HG02571 (cell line): Measurements from ENCODE around the gene GTF2F1.
"Not testable (repeated sequence)": the region's sequence is repeated elsewhere in the genome, so short reads cannot be mapped to it uniquely, and the experiment has no call there.

Experiments used
- ATAC-seq: cut with Tn5 transposase; IDR thresholded peaks from one replicate; pipeline ENCODE4 v1.9.1; 2021; ENCODE audit warnings: mild to moderate bottlenecking, moderate library complexity; ENCODE audit not compliant: unreplicated experiment

Gene GTF2F1

DNA sequence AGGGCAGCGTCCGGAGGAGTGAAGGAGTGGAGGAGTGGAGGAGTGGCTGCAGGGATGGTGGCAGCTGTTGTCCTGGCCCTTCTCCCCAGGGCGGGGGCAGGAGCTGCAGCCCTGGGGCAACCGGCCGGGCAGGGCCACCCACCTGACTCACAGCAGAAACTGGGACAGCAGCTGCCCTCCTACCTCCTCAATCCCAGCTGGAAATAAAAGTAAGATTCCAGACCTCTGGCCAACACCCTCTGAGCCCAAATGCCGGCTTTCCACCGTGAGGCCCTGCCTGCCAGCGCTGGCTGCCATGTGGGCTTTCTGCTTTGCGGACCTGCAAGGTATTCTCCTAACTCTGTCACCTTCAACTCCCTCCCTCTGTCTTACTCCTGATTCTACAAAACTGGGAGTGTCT lies 35.0 kb downstream of the GTF2F1 start:
- ATAC-seq, result no peak

DNA sequence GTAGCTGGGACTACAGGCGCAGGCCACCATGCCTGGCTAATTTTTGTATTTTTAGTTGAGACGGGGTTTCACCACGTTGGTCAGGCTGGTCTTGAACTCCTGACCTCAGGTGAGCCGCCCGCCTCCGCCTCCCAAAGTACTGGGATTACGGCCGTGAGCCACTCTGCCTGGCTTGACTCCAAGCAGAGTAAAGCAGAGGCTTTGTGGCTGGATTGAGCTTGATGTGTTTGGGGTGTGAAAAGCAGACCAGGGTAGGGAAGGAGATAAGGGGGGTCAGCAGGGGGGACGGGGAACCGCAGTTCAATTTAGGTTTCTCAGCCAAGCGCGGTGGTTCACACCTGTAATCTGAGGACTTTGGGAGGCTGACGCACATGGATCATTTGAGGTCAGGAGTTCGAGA lies 35.8 kb downstream of the GTF2F1 start:
- ATAC-seq, result no peak

DNA sequence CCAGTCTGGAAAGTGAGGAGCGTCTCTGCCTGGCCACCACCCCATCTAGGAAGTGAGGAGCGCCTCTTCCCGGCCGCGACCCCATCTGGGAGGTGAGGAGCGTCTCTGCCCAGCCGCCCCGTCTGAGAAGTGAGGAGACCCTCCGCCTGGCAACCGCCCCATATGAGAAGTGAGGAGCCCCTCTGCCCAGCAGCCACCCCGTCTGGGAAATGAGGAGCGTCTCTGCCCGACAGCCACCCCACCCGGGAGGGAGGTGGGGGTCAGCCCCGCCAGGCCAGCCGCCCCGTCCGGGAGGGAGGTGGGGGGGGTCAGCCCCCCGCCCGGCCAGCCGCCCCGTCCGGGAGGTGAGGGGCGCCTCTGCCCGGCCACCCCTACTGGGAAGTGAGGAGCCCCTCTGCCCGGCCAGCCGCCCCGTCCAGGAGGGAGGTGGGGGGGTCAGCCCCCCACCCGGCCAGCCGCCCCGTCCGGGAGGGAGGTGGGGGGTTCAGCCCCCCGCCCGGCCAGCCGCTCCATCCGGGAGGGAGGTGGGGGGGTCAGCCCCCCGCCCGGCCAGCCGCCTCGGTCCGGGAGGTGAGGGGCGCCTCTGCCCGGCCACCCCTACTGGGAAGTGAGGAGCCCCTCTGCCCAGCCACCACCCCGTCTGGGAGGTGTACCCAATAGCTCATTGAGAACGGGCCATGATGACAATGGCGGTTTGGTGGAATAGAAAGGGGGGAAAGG lies 37.5 kb downstream of the GTF2F1 start:
- ATAC-seq, result not testable (repeated sequence)

DNA sequence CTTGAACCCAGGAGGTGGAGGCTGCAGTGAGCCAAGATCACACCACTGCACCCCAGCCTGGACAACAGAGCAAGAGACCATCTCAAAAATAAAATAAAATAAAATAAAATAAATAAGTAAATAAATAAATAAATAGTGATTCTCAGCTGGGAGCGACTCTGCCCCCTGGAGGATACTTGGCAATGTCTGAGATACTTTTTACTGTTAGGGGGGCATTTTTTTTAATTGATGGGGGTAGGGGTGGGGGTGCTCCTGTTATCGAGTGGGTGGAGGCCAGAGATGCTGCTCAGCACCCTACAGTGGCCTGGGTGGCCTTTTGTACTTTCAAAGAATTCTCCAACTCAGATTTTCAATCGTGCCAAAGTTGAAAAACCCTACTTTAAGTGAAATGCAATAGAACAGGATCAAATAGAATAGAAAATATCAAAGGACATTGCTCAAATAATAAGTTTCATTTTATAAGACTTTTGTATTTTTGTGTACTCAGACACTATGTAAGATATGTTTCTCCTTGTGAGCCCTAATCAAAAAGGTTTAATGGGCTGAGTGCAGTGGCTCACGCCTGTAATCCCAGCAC lies 38.8 kb downstream of the GTF2F1 start:
- no peak for ATAC-seq

DNA sequence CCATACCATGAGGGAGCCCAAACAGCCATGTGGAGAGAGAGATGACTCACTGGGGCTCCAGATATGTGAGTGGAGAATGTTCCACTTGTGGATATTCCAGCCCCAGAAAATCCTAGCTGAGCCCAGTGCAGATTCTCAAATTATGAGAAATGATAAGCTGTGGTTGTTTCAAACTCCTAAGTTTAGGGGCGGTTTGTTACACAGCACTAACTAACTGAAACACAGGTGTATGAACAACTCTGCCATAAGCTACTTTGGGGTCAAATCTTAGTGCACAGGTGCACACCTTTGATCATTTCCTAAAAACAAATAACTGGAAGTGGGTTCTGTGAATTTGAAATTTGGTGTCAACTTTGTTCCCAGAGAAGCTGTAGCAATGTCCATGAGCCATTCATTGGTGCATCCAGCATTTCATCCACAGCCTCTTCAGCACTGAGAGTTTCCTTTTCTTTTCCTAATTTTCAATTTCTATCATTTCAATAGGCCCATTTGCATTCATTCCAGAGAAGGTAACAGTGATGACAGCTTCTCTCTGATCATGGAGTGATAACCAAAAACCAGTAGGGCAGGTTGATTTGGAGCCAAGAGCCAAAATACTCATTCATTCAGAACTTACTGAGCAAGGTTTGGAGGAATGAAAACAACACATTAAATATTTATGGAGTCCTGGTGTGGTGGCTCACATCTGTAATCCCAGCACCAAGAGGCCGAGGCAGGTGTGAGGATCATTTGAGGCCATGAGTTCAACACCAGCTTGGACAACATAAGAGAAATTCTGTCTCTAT lies 40.4 kb downstream of the GTF2F1 start:
- ATAC-seq, result no peak

DNA sequence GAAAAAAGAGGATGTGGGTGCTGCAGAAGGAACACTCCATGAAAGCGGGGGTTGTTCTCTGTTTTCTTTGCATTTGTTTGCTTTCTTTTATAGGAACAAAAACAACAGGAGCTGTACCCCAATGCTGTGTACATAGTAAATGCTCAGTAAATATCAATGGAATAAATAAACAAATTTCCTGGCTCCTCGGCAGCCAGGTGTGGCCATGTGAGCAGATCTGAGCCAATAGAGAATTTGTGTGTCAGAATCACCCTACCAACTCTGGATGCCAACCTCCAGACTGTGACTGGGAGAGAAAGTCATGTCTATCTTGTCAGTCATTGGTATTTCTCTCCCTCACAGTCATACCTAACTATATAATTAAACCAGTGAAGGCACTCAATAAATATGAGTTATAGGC lies 42.3 kb downstream of the GTF2F1 start:
- no peak for ATAC-seq

DNA sequence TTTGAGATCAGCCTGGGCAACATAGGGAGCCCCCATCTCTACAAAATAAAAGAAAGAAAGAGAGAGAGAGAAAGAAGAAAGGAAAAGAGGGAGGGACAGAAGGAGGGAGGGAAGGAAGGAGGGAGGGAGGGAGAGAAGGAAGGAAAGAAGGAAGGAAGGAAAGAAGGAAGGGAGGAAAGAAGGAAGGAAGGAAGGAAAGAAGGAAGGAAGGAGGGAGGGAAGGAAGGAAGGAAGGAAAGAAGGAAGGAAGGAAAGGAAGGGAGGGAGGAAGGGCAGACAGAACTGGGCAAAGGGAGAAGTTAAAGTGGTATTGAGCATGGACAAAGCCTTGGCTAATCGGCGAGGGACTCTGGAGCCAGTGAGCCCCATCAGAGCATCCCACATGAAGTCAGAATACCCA lies 43.7 kb downstream of the GTF2F1 start:
- not testable (repeated sequence) for ATAC-seq

DNA sequence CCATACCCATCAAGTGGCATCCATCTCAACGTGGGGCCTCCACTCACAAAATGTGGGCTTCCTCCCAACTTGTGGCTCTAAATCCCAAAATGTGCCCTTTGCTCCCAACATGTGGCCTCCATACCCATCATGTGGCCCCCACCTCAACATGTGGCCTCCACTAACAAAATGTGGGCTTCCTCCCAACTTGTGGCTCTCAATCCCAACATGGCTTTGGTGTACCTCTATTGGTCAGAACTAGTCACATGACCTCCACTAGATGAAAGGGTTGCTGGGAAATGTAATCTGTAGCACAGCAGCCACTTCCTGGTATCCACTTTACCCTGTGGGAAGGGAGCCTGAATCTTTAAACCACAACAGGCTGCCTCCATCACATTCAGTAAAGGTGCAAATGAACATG lies 49.5 kb downstream of the GTF2F1 start:
- ATAC-seq, result no peak

DNA sequence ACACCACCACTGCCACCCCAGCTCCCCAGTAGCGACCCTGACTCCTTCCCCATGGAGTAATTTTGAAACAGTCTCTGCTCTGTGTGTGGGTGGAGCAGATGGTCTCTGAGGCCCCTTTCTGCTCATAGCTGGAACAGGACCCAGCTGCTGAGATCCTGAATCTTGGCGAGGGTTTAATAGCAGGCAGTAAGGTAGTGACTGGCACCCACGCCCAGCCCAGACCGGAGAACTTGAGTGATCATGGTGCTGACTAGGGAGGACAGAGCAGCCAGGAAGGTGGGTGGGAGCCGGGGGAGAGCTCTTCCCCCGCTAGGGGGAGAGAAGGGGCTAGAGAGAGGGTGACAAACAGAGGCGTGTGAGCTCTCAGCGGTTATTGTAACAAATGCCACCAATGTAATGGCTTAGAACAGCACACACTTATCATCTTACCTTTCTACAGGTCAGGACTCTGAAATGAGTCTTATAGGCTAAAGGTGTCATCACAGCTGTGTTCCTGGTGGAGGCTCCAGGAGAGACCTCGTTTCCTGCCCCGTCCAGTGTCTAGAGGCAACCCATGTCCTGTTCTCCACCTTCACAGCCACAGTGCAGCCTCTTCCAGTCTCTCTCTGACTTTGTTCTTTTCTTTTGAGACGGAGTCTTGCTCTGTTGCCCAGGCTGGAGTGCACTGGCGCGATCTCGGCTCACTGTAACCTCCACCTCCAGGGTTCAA lies 52.3 kb downstream of the GTF2F1 start:
- no peak for ATAC-seq

DNA sequence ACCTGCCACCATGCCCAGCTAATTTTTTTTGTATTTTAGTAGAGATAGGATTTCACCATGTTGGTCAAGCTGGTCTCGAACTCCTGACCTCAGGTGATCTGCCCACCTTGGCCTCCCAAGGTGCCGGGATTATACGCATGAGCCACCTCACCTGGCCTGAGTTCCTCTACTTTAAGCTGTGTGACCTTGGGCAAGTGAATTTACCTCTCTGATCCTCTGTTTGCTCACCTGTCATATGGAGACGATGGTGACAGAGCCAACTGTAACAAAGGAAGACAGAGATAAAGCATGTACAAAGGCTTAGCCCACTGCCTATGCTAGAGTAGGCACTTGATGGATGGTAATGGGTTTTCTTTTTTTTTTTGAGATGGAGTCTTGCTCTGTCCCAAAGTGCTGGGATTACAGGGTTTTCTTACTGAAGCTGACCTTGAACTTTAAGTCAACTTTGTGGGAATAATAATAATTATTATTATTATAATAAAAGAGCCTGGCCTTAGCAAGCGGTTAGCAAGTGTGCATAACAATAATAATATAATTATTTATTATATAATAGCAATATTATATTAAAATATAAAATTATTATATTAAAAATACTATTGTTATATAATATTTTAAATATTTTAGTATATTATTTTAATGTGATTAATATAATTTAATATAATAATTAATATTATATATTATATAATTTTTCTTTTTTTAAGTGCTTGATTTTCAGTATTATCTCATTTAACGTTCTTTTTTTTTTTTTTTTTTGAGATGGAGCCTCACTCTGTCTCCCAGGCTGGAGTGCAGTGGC lies 58.3 kb downstream of the GTF2F1 start:
- no peak for ATAC-seq

DNA sequence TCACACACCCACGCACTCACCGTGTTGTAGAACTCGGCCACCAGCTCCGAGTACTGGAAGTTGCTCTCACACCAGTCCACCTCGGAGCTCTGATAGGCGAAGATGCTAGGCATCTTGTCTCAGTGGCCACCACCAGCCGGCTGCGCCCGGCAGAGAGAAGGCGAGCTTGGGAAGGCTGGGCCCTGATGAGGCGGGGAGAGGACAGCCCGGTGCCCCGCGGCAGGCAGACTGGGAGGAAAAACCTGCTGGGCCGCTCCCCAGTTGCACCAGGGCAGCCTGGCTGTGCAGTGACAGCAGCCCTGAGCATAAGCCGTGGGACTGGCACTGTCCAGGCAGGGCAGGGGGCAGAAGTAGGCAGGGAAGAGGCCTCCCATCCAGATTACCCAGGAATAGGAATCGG lies 59.5 kb downstream of the GTF2F1 start, which contains the start of gene ACER1:
TSS of gene ACER1 (minus strand) at position 174 of the 400 bp plus-strand sequence. CDS start at position 113, 61 bp downstream.
- ATAC-seq, result no peak
